Measurements from ENCODE around the gene PTPN12. TPM values are rescaled to one million over a fixed set of nuclear protein-coding genes. Genes with fewer than 3 reads are reported as not detected.

The PTPN12 gene
- total RNA-seq, 1 donor from 2014 or later, result 148 TPM

DNA sequence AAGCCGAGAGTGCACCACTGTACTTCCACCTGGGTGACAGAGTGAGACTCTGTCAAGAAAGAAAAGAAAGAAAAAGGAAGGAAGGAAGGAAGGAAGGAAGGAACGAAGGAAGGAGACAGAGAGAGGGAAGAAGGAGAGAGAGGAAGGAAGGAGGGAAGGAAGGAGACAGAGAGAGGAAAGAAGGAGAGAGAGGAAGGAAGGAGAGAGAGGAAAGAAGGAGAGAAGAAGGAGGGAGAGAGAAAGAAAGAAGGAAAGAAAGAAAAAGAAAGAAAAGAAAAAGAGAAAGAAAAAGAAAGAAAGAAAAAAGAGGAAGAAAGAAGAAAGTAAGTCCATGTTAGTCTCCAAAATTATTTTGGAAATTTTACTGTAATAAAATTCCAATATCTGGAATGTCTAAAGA, 125.8 kb downstream of the PTPN12 start:
- no peak for DNase-seq (ENCODE audit: low spot score)

DNA sequence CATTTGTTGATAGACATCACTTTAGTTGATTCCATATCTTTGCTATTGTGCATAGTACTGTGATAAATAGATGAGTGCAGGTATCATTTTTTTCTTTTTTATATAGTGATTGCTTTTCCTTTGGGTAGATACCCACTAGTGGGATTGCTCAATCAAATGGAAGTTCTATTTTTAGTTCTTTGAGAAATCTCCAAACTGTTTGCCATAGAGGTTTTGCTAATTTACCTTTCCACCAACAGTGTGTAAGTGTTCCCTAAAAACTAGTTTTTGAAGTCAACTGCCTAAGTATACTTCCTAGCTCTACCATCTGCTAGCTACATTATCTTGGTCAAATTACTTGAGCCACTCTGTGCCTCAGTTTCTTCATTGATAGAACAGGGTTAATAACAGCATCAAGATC, 127.6 kb downstream of the PTPN12 start:
- no peak for DNase-seq (ENCODE audit: low spot score)

DNA sequence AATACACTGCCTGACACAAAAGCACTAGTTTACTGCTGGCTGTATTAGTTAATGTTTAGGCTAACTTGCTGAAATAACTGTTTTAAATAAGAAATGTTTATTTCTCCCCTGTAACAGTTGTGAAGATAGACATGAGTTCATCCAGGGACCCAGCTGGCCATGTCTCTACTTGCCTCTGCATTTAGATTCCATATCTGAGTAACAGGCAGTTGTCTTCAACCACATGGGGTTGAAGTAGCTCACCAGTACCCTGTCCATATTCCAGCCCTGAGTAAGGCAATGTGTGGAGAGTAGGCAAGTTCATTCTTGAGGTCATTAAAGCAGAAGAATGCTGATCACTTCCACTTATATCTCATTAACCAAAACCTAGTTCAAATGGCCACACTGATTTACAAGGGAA, 128.1 kb downstream of the PTPN12 start:
- DNase-seq (ENCODE audit: low spot score), result no peak

DNA sequence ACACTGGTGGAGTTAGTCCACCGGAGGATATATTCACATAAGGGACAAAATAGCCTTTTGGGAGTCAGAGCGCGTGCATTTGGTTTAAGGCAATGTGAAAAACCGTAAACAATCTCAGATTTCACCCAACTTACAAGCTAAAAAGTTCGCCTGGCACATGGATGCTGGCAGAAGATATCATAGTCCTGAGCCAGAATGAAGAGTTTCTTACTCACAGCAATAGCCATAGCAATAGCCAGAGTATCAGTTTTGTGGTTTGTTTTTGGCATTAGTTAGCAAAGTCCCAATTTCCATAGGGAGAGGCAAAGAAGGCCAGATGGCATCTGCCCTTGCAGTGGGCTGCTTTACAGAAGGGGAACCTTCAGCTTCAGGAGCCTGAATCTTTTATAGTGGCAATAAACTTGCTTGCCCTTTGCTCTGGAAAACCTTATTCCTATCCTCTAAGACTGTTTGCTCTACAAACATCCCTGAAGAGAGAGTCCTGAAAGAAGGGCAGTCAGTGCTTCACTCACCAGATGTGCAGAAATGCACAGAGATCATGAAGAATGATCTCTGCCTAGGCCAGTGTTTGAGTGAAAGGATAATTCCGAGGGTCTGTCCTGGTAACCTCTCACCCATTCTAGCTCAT, 130.5 kb downstream of the PTPN12 start:
- DNase-seq (ENCODE audit: low spot score), result no peak

DNA sequence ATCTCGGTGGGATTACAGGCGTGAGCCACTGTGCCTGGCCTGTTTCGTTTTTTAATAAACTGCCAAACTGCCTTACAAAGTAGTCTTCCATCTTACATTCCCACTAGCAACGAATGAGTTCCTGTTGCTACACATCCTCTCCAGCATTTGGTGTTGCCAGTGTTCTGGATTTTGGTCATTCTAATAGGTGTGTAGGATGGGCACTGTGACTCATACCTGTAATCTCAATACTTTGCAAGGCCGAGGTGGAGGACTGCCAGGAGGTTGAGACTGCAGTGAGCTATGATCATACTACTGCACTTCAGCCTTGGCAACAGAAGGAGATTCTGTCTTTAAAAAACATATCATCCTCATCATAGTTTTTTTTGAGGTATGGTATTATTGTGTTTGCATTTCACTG, 137.8 kb downstream of the PTPN12 start:
- DNase-seq (ENCODE audit: low spot score), result no peak

DNA sequence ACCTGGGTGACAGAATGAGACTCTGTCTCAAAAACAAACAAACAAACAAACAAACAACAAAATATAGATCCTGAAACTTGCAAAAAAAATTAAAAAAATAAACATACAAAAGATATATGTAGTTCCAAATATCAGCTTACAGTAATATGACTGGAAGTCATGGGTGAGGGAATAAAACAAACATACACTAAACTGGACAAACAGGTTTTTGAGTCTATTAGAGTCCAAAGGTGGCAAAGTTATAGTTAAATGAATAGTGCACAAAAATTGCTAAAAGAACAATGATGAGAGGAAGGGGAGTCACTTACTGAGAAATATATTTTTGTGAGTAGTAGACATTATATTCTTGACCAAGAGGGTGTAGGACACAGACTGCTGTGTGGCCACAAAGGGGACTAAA, 142.5 kb downstream of the PTPN12 start:
- no peak for DNase-seq (ENCODE audit: low spot score)

DNA sequence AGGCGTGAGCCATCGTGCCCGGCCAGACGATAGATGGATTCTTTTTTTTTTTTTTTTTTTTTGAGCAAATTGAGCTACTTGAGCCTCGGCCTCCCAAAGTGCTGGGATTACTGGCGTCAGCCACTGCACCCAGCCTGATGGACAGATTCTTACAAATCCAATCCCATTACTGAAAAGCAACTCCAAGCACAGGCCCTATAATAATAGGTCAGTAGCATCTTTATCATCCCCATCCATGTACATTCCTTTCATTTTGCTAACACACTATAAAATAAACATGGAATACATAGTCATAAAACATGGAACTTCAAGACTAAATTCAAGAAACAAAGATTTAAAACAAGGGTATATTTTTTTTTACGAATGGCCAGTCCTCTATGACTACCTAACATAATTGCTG, 143.2 kb downstream of the PTPN12 start:
- DNase-seq (ENCODE audit: low spot score), result no peak

DNA sequence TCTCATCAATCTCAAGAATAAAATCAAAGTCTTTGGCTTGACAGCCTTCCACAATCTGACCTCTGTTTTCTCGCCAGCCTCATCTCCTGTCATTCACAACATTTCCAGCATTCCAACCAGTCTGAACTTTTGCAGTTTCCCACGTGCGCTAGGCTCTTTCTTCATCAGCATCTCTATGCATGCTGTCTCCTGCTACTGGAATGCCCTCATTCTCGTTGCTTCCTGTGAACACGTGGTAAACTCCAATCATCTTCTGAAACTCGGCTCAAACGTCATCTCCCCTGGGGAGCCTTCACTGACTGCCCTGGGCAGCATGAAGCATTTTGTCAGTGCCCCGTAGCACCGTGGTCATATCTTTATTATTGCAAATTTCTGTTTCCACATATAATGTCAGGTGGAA, 146.9 kb downstream of the PTPN12 start:
- DNase-seq (ENCODE audit: low spot score), result peak; percentile 66

DNA sequence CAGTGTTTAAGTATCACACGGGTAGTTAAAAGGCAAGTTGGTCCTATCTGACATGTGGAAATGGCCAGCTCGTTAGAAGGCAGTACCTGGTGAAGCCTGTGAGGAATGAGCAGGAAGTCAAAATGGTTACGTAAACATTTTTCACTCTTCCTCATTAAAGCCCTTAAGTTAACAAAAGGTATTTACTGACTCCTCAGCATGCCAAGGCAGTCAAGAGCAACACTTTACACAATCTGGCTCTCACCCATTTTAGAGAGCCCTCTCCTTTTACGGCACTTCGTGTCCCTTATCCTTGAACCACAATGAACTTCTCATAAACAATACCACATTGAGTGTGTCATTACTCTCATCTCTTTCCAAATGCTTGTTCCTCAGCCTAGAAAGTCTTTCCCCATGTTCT, 148.1 kb downstream of the PTPN12 start:
- no peak for DNase-seq (ENCODE audit: low spot score)

DNA sequence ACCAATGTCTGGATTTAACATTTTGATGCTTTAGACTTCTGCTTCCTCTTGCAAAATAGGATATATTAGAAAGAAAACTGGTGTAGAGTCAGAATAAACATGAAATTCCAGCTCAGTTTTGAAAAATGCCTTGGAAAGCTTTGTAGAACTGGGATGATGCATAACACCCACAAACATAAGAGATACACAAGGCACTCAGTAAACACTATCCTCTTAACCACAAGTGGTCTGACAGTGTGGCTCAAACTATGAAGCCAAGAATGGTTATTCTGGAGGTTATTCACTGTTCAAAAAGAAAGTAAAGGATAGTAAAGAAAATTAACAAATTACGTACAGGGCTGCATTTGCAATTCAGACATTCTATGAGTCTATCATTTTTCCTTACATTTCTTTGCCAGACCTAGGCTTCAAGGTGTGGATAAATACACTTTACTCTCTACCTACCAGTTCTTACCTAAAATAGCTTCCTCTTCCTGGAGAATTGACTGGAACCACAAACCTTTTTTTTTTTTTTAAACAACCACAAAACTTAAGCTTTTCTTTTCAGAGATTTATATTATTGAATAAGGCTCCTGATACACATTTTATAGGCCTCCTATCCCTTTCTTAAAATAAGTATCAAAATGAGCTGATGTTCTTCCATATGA, 150.1 kb downstream of the PTPN12 start:
- no peak for DNase-seq (ENCODE audit: low spot score)

DNA sequence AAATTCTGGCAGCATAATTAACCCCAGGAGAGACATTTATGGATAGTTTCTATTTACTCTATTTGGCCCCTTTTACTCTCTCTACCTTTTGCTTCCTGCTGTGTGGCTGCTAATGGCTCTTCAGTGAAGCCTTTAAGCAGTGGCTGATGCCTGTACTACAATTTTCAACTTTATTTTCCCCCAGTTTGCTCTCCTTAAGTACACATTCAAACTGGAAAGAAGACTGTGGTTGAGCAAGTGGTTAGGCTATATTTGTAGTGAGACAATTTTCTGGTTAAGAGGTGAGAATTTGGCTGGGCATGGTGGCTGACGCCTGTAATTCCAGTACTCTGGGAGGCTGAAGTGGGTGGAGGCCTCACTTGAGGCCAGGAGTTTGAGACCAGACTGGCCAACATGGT, 150.7 kb downstream of the PTPN12 start:
- DNase-seq (ENCODE audit: low spot score), result no peak

Other genes with a start within 250 kb of the PTPN12 start
- 9.9 TPM for gene GSAP, start 120.9 kb upstream of the PTPN12 start, total RNA-seq (ENCODE audit: insufficient read depth, low replicate concordance)
- gene RSBN1L, start 159.2 kb downstream of the PTPN12 start, total RNA-seq (ENCODE audit: insufficient read depth, low replicate concordance), result 28.4 TPM

Measured in umbilical cord (tissue), 2 donors.